Epithelial cell of proximal tubule (primary cell): ENCODE measurements around the gene ZNF205. TPM values are rescaled to one million over a fixed set of nuclear protein-coding genes. Genes with fewer than 3 reads are reported as not detected.

Experiments
- DNase-seq: peaks from one replicate; pipeline ENCODE4 v3.0.0-alpha.2; 2011; ENCODE audit warnings: low read depth
- H3K4me3 ChIP-seq: 2 replicates; pipeline ENCODE4 v1.5.1; 2011; ENCODE audit warnings: low read depth, mild to moderate bottlenecking, low read length
- total RNA-seq: library from RNA; depleted of rRNA; stranded (reverse); fragments of >200 nt; gene quantifications from 2 replicates; pipeline ENCODE4 v1.2.3, GENCODE V29; 2015
- TF ChIP-seq, protein P1 (sequence below): conservative IDR thresholded peaks from 2 replicates; pipeline ENCODE4 v1.5.1; 2012; ENCODE audit warnings: low read depth, mild to moderate bottlenecking, low read length

Gene ZNF205
- total RNA-seq, 1 donor from 2014 or later, result 15.8 TPM

DNA sequence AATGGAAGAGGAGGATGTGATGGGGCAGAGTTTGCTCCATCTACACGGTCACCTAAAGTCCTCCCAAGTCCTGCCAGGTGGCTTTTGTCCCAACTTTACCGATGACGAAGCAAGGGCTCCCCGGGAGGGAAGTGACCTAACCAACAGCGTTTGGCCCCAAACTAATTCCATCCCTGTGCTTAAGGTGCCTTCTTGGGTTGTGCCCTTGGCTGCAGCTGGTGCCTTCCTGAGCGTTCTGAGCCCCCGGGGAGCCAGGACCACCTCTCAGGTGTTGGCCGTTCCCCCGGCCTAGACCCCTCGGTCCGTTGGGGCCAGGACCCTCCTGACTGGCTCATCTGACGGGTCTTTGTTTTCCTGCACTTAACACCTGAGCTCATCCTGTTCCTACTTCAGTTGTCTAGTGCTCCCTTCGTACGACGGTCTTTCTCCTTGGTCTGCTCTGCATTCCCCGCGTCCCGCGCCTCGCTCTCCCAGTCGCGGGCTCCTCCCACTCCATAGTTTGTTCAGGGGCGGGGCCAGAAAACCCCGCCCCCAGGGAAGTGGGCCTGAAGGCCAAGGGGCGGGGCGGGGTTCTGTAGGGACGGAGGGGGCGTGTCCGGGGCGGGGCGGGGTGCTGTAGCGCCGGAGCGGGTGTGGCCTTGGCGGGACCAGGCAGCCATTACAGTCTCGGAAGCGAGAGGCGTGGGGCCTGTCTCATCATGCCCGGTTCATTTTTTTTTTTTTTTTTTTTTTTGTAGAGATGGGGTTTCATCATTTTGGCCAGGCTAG, 12.5 kb upstream of the ZNF205 start:
- TF ChIP-seq, protein P1, sequence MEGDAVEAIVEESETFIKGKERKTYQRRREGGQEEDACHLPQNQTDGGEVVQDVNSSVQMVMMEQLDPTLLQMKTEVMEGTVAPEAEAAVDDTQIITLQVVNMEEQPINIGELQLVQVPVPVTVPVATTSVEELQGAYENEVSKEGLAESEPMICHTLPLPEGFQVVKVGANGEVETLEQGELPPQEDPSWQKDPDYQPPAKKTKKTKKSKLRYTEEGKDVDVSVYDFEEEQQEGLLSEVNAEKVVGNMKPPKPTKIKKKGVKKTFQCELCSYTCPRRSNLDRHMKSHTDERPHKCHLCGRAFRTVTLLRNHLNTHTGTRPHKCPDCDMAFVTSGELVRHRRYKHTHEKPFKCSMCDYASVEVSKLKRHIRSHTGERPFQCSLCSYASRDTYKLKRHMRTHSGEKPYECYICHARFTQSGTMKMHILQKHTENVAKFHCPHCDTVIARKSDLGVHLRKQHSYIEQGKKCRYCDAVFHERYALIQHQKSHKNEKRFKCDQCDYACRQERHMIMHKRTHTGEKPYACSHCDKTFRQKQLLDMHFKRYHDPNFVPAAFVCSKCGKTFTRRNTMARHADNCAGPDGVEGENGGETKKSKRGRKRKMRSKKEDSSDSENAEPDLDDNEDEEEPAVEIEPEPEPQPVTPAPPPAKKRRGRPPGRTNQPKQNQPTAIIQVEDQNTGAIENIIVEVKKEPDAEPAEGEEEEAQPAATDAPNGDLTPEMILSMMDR, result no peak
- H3K4me3 ChIP-seq, result peak overlapping the region; percentile 4
- no peak for DNase-seq

DNA sequence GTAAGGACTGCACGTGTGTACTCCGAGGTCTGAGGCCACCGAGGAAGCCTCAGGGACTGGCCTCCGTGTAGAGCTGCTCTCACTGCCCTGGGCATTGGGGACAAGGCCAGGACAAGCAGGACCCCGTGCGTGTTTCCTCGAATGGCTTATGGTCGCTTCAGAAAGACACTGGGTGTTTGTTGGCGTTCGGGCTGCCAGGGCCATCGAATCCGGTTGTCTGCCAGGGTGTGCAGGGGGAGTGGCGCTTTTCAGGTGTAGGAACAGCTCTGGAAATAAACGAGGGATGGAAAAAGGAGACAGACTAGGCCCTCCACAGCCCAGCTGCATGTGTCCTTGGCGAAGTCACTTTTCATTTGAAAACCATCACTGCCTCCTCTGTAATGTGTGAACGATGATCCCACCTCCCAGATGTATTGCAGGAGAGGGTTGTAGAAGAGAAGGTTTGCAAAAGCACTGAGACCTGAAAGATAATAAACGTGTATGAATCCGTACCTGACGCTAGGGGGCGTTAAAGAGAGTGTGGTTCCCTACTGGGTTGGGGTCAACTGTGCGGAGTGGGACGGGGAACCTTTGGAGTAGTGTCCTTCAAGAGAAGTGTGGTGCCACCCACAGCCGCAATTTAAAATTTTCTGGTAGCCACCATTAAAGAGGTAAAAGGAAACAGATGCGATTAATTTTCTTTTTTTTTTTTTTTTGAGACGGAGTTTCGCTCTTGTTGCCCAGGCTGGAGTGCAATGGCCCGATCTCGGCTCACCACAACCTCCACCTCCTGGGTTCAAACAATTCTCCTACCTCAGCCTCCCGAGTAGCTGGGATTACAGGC, 11.2 kb upstream of the ZNF205 start:
- TF ChIP-seq, protein P1, result peak; percentile 76
- DNase-seq, result no peak

DNA sequence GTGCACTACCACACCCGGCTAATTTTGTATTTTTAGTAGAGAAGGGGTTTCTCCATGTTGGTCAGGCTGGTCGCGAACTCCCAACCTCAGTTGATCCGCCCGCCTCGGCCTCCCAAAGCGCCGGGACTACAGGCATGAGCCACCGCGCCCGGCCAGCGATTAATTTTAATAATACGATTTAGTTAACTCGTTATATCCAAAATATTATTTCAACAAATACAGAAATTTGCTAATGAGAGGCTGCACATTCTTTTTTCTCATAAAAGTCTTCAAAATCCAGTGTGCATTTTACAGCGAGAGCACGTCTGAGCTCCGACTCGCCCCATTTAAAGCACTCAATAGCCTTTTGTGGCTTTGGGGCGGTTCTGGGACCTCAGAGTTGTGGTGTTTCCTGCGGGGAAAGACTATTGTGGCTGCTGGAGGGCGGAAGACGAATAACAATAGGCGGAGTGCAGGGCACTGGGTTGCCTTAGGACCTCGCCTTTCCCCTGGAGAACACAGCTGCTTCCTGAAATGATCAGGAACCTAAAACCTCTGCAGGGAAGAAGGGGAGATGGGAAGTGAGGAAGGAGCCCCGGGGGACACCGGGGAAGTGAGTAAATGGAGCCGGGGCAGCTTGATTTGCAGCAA, 10.4 kb upstream of the ZNF205 start:
- TF ChIP-seq, protein P1, result no peak

More for the DNA sequence above, 11.2 kb upstream of the ZNF205 start:
- H3K4me3 ChIP-seq, result no peak overlapping the region

DNA sequence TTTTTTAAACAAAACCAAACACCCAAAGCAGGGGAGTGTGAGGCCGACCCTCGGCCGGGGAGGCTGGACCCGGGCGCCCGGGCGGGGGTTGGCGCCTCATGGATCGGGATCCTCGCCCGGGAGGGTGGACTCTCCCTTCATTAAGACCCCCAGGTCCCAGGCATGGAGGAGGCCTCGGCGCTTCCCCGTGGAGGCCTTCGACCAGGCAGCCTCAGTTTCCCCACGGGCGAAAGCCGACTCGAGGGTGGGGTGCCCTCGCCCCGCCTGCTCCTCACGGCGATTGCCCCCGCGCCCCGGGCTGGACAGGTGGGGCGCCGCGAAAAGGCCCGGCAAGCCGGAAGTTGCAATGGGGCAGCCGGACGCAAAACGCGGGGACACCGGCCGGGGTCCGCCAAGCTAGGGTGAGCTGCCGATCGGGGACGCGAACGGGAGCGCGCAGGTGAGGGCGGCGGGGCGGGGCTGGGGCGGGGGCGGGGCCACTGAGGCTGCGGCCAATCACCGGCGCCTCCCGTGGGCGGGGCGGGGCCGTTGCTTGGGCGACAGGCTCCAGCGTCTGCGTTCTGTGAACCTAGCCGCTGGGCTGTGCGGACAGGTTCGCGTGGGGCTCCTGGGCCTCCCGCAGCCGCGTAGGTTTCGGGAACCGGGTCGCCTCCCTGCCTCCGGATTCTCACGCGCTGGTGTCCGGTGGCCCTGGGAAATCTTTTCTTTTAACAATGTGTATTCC, 6.0 kb upstream of the ZNF205 start:
- TF ChIP-seq, protein P1, result no peak
- peak overlapping the region; percentile 71 for H3K4me3 ChIP-seq
- no peak for DNase-seq

More for the DNA sequence above, 10.4 kb upstream of the ZNF205 start:
- DNase-seq, result no peak
- no peak overlapping the region for H3K4me3 ChIP-seq

DNA sequence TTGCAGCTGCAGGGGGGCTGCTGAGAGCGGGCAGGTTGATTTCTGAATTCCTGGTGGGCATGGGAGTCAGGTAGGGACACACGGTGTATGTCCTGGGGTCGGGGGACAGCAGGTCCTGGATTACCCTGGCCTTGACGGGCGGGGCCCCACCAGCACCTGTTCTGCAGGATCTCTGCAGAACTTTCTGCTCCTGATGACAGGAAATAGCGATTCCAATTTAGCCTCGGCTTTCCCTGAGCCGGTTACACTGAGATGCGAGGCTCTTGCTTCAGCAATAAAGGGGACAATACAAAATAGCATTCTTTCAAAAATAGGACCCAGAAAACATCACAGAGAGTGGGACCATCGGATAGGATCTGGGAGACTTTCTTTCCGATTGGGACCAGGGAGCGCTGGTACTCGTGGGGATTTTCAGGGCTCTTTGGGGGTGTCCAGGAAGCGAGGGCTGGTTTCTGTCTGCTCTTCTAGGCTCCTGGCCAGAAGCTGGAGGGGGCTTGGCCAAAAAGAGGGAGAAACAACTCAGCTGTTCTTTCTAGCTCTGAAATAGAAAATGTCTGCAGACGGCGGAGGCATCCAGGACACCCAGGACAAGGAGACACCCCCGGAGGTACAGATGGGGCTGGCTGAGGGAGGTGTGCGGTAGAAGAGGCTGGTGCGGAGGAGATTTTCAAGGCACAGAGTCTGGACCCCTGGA, 642 bp downstream of the ZNF205 start:
- no peak for DNase-seq
- TF ChIP-seq, protein P1, result no peak
- peak overlapping the region; percentile 98 for H3K4me3 ChIP-seq

DNA sequence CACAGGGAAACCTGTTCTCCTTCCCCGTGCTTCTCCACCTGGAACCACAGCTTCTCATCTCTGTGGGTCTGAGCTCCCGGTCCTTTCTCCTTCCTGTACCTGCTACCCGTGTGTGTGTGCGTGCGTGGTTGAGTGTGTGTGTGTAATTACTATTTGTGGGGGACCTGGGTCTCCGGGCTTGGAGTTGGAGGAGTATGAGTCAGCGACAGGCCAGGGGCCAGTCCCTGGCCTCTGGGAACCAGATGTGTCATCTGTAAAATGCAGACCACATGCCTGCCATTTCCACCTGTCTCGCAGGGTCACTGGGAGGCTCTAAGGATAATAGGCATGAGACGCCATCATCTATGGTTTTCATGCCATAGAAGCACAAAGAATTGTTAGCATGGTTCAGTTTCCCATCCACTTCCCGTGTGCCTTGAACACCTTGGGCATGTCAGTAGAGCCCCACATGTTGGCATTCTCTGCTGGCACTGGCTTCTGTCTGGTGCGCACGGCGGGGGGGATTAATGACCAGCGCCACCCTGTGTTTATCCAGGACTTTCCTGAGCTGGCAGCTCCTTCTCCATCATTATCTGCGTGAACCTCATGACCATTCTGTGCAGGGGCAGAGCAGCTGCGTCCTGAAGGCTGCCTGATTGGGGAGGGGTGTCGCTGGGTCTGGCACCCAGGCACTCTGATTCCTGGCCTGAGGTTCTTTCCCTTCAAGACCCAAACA, 1.5 kb downstream of the ZNF205 start:
- TF ChIP-seq, protein P1, result peak; percentile 16
- peak overlapping the region; percentile 98 for H3K4me3 ChIP-seq
- no peak for DNase-seq
